ENCODE data around the gene WDR74.
A peak's percentile ranks its signal among the peaks of the same experiment; 100 is the strongest.
"Not testable (repeated sequence)": the region's sequence is repeated elsewhere in the genome, so short reads cannot be mapped to it uniquely, and the experiment has no call there.

The WDR74 gene

DNA sequence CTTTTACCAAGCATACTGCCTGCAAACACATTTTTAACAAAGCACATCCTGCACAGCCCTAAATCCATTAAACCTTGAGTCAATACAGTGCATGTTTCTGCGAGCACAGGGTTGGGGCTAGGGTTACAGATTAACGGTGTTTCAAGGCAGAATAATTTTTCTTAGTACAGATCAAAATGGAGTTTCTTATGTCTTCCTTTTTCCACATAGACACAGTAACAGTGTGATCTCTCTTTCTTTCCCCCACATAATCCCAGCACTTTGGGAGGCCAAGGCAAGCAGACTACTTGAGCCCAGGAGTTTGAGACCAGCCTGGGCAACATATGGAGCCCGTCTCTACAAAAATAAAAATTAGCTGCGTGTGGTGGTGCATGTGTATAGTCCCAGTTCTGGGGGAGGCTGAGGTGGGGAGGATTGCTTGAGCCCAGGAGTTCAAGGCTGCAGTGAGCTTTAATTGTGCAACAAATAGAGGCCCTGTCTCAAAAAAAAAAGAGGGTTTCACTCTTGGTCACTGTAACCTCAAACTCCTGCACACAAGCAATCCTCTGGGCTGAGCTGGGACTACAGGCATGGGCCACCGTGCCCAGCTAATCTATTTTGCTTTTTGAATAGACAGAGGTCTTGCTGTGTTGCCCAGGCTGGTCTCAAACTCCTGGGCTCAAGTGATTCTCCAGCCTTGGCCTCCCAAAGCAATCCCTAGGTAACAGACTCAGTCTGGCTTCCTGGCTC is 21.6 kb upstream of the WDR74 start:
- Histone ChIP-seq H3K79me2 (no peaks in the 10 kb centered on the region), H3K4me2 (ENCODE audit: low read length) (no peak overlapping the region), H3K36me3 (ENCODE audit: control insufficient read depth, insufficient read depth, low read length) (no peaks in the 10 kb centered on the region), H3K9me3 (ENCODE audit: control insufficient read depth, low read length) (no peaks in the 10 kb centered on the region), H3K4me1 (no peaks in the 10 kb centered on the region), H3K9ac (no peak overlapping the region), H3K27ac (no peak overlapping the region), H2AFZ (no peak overlapping the region), H3K4me3 (ENCODE audit: low read depth, low read length) (no peak overlapping the region), H3K27me3 (ENCODE audit: control insufficient read depth, insufficient read depth, low read length) (no peaks in the 10 kb centered on the region)
- TF ChIP-seq, protein P1, sequence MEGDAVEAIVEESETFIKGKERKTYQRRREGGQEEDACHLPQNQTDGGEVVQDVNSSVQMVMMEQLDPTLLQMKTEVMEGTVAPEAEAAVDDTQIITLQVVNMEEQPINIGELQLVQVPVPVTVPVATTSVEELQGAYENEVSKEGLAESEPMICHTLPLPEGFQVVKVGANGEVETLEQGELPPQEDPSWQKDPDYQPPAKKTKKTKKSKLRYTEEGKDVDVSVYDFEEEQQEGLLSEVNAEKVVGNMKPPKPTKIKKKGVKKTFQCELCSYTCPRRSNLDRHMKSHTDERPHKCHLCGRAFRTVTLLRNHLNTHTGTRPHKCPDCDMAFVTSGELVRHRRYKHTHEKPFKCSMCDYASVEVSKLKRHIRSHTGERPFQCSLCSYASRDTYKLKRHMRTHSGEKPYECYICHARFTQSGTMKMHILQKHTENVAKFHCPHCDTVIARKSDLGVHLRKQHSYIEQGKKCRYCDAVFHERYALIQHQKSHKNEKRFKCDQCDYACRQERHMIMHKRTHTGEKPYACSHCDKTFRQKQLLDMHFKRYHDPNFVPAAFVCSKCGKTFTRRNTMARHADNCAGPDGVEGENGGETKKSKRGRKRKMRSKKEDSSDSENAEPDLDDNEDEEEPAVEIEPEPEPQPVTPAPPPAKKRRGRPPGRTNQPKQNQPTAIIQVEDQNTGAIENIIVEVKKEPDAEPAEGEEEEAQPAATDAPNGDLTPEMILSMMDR (IDR thresholded peaks at IDR 0.05), result no peak

DNA sequence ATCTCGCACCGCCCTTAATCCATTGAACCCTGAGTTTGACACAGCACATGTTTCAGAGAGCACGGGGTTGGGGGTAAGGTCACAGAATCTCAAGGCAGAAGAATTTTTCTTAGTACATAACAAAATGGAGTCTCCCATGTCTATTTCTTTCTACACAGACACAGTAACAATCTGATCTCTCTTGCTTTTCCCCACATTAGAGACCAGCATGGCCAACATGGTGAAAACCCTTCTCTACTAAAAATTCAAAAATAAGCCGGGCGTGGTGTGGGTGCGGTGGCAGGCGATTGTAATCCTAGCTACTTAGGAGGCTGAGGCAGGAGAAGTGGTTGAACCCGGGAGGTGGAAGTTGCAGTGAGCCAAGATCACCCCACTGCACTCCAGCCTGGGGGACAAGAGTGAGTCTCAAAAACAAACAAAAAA is 19.9 kb upstream of the WDR74 start:
- H3K79me2 ChIP-seq; H3K4me1 ChIP-seq; H3K9ac ChIP-seq; H3K36me3 ChIP-seq (ENCODE audit: control insufficient read depth, insufficient read depth, low read length); H3K9me3 ChIP-seq (ENCODE audit: control insufficient read depth, low read length); H2AFZ ChIP-seq; H3K4me2 ChIP-seq (ENCODE audit: low read length); H3K27ac ChIP-seq; H3K27me3 ChIP-seq (ENCODE audit: control insufficient read depth, insufficient read depth, low read length); H3K4me3 ChIP-seq (ENCODE audit: low read depth, low read length): not testable (repeated sequence)

DNA sequence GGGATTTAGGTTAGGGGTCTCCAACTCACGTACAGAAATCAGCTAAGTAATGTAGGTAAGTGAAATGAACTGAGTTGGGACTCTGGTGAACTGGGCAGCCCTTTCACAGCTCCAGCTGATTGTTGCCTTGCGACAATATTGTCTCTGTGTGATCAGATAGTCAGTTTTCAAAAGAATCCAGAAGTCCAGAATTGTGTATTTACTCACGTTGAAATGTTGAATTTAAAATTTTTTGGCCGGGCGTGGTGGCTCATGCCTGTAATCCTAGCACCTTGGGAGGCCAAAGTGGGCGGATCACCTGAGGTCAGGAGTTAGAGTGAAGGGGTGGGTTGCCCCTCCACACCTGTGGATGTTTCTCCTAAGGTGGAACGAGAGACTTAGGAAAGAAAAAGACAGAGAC is 18.8 kb upstream of the WDR74 start:
- Histone ChIP-seq H3K27ac (no peak overlapping the region), H2AFZ (no peak overlapping the region)

DNA sequence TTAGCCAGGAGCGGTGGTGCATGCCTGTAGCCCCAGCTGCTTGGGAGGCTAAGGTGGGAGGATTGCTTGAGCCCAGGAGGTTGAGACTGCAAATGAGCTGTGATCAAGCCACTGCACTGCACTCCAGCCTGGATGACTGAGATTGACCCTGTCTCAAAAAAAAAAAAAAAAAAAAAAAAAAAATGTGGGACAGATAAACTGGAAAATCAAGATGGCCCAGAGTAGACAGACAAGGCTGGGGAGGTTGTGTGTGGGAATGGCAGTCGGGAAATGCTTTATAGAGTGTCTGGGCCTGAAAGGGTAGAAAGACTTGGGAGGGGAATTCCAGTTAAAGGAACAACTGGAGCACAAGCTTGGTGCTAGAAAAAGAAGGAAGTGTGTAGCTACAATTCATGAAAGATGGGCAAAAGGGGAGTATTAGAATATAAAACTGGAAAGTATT is 18.2 kb upstream of the WDR74 start:
- Histone ChIP-seq H3K27ac (no peak overlapping the region), H3K79me2 (peaks cover 4% of the 10 kb centered on the region), H3K9ac (no peak overlapping the region), H3K4me1 (no peaks in the 10 kb centered on the region), H3K4me3 (ENCODE audit: low read depth, low read length) (no peak overlapping the region), H3K4me2 (ENCODE audit: low read length) (no peak overlapping the region), H3K27me3 (ENCODE audit: control insufficient read depth, insufficient read depth, low read length) (no peaks in the 10 kb centered on the region), H3K9me3 (ENCODE audit: control insufficient read depth, low read length) (no peaks in the 10 kb centered on the region), H2AFZ (no peak overlapping the region), H3K36me3 (ENCODE audit: control insufficient read depth, insufficient read depth, low read length) (no peaks in the 10 kb centered on the region)
- TF ChIP-seq, protein P1 (IDR thresholded peaks at IDR 0.05), result no peak

More for the DNA sequence above, 18.8 kb upstream of the WDR74 start:
- no peak overlapping the region for H3K9ac ChIP-seq
- H3K9me3 ChIP-seq (ENCODE audit: control insufficient read depth, low read length), result no peaks in the 10 kb centered on the region
- no peaks in the 10 kb centered on the region for H3K27me3 ChIP-seq (ENCODE audit: control insufficient read depth, insufficient read depth, low read length)
- H3K4me2 ChIP-seq (ENCODE audit: low read length), result no peak overlapping the region
- H3K4me1 ChIP-seq, result no peaks in the 10 kb centered on the region
- TF ChIP-seq, protein P1 (IDR thresholded peaks at IDR 0.05), result no peak
- no peak overlapping the region for H3K4me3 ChIP-seq (ENCODE audit: low read depth, low read length)
- no peaks in the 10 kb centered on the region for H3K36me3 ChIP-seq (ENCODE audit: control insufficient read depth, insufficient read depth, low read length)
- H3K79me2 ChIP-seq, result peaks cover 4% of the 10 kb centered on the region

DNA sequence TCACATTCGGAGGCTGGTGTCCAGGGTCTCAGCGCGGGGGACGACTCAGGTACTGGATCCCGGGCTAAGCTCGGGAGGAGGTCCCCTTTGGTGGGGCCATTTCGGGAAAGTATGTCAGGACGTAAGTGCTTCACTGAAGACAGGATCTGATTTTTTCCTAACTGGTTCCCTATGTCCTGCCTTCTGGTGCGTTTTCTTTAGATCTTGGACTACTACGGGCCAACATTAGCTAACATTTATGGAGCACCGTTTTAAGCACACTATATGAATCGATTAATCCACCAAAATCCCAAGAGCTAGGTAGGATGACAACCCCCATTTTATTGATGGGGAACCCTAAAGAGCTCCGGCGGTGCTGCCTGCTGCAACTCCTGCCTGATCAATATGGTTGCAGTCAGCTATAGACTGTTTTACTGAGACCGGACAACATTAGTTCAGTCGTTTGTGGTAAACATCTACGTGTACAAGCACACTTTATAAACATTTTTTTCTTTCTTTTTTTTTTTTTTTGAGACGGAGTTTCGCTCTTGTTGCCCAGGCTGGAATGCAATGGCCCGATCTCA is 17.0 kb upstream of the WDR74 start:
- peak overlapping the region; percentile 95 for H2AFZ ChIP-seq
- no peak overlapping the region for H3K9ac ChIP-seq
- peak overlapping the region; percentile 94 for H3K4me2 ChIP-seq (ENCODE audit: low read length)
- TF ChIP-seq, protein P1 (IDR thresholded peaks at IDR 0.05), result no peak
- no peak overlapping the region for H3K27ac ChIP-seq
- no peaks in the 10 kb centered on the region for H3K9me3 ChIP-seq (ENCODE audit: control insufficient read depth, low read length)
- H3K4me1 ChIP-seq, result no peaks in the 10 kb centered on the region
- peaks cover 4% of the 10 kb centered on the region for H3K79me2 ChIP-seq
- peak overlapping the region; percentile 97 for H3K4me3 ChIP-seq (ENCODE audit: low read depth, low read length)
- no peaks in the 10 kb centered on the region for H3K36me3 ChIP-seq (ENCODE audit: control insufficient read depth, insufficient read depth, low read length)
- no peaks in the 10 kb centered on the region for H3K27me3 ChIP-seq (ENCODE audit: control insufficient read depth, insufficient read depth, low read length)
